ENCODE measurements around the gene RELN.

GRCh38 chr7:103658055-103659005 is 331.1 kb downstream of the RELN start:
- TF ChIP-seq CTCF (IDR thresholded peaks at IDR 0.05) (no peak), POLR2A (IDR thresholded peaks at IDR 0.05) (no peak)

All from thyroid gland (tissue), 4 donors.